Heart right ventricle (tissue), 16 donors: ENCODE measurements around the gene TBC1D22A. TPM values are rescaled to one million over a fixed set of nuclear protein-coding genes. Genes with fewer than 3 reads are reported as not detected.

ENCODE experiments used
- ATAC-seq, 8 donors: fragments of 200-7000 bp; cut with Tn5 transposase; one replicate each; pipeline ENCODE4 v1.9.1; 2020; ENCODE audit warnings: mild to moderate bottlenecking in 8 of 8, moderate library complexity in 8 of 8, moderate number of reproducible peaks in 1 of 8
- DNase-seq, 2 donors: peaks; one replicate each; pipeline ENCODE4 v3.0.0-alpha.2; 2020
- H3K27ac ChIP-seq, 10 donors: fragments of 200-600 bp; sonication (generic) in 2 of 10; one replicate each; pipeline versions ENCODE4 v1.5.0 to v1.8.0; 2020 to 2022; ENCODE audit warnings: mild to moderate bottlenecking in 3 of 10
- H3K27me3 ChIP-seq, 7 donors: fragments of 200-600 bp; one replicate each; pipeline ENCODE4 v1.8.0; 2021 to 2022; ENCODE audit warnings: mild to moderate bottlenecking in 2 of 7
- H3K36me3 ChIP-seq, 9 donors: fragments of 200-600 bp; sonication (generic) in 1 of 9; one replicate each; pipeline versions ENCODE4 v1.5.0 to v1.8.0; 2020 to 2022; ENCODE audit warnings: mild to moderate bottlenecking in 2 of 9
- H3K4me1 ChIP-seq, 9 donors: fragments of 200-600 bp; sonication (generic) in 1 of 9; one replicate each; pipeline versions ENCODE4 v1.5.0 to v1.8.0; 2020 to 2022; ENCODE audit warnings: mild to moderate bottlenecking in 4 of 9
- H3K4me3 ChIP-seq, 10 donors: fragments of 200-600 bp; sonication (generic) in 2 of 10; one replicate each; pipeline versions ENCODE4 v1.5.0 to v1.8.0; 2020 to 2022; ENCODE audit warnings: mild to moderate bottlenecking in 7 of 10, moderate library complexity in 2 of 10
- H3K9me3 ChIP-seq, 11 donors: fragments of 200-600 bp in 10 of 11; sonication (generic) in 2 of 11; one replicate each; pipeline versions ENCODE4 v1.5.0 to v1.8.0; 2013 to 2022; ENCODE audit warnings: mild to moderate bottlenecking in 2 of 11, control low read depth in 1 of 11, moderate library complexity in 1 of 11
- CTCF ChIP-seq, 9 donors: fragments of 200-600 bp; sonication (generic) in 2 of 9; IDR thresholded peaks; one replicate each; pipeline versions ENCODE4 v1.5.0 to v1.8.0; 2021 to 2022; ENCODE audit warnings: antibody characterized with exemption in 9 of 9, mild to moderate bottlenecking in 5 of 9, moderate library complexity in 1 of 9
- WGBS, 2 donors: extraction: QIAGEN DNeasy Blood & Tissue Kit; methylation state at CpG; one replicate each; pipeline ENCODE4 v1.1.7; 2013; ENCODE audit warnings: inconsistent platforms in 1 of 2; 5-methylcytosine and 5-hydroxymethylcytosine counted together
- intact Hi-C, 10 donors: fragments of 100-400 bp; cut with DNase I; formaldehyde crosslinking; loops; one replicate each; pipeline versions ENCODE4 v1.11.1 to v1.14.2; 2022
- polyA plus RNA-seq, 2 donors: library from polyadenylated mRNA; stranded (reverse); fragments of 200-250 nt; gene quantifications; one replicate each; pipeline ENCODE4 v1.2.3, GENCODE V29; 2013
- total RNA-seq, 10 donors: library from RNA; stranded (reverse); fragmentation: NEBNext Ultra II Directional in 3 of 10; extraction: Animal tissue kit (Norgen Biotek cat#: 25700) in 3 of 10; gene quantifications; one replicate each; pipeline versions ENCODE4 v1.2.1 to v1.2.4, GENCODE V29; 2021 to 2023
- donor health status: Arrhythmogenic right ventricular cardiomyopathy.
- donor health status: ischemic (EF 13 %, LVEDD 7.1; RV severe dilation, severe dysfunction).
- donor health status: healthy with polysubstance abuse.
- donor health status: DM: no; HTN: yes; CAD: no.
- donor health status: DM: no; HTN: no; CAD: no.
- donor health status: ischemic (EF 25% LVEDD 6.9; RV normal size, moderate dysfunction).
- donor health status: ischemic (EF 25% LVEDD 5.7; RV mildly dilated, moderate dysfunction).
- donor health status: healthy.
- donor health status: DM: yes; HTN: yes; CAD: no.
- donor health status: Ischemic cardiomyopathy.
- donor health status: ischemic (EF 35%, LVEDD 5.7; RV mildly dilated, moderate dysfunction).
- donor health status: nonischemic (EF 11% LVEDD 7.7; RV severe dilation, severe dysfunction).
- donor health status: DM: yes; HTN: yes; CAD: no.
- donor health status: PGD.
- donor health status: ischemic (EF 29% LVEDD 5.4; RV normal size, mild dysfunction).
- donor health status: nonischemic (EF 23%, LVEDD 6.1; RV moderate dilation, normal function).

TBC1D22A gene
- total and polyA plus RNA-seq, 12 donors, result 7.2 to 27.9 (median 17.9) TPM

DNA sequence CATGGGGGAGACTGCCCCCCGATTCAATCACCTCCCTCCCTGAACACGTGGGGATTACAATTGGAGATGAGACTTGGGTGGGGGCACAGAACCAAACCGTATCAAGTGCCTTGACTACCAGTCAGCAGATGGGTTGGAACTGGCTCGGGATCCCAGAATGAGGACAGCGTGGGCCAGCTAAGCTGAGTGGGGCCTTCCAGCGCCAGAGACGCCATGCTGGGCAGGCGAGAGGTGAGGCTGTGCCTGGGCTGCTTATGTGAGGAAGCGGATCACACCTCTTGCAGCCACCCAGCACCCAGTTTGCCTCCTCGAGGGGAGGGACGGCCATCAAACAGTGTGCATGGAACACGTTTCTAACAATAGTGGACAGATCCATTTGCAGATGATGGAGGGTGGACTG, 195.1 kb downstream of the TBC1D22A start:
- ATAC-seq, result no peak
- intact Hi-C loops, result no loop called here
- H3K27ac ChIP-seq, result no peak overlapping the region
- no peaks in the 10 kb centered on the region for H3K9me3 ChIP-seq
- 93 to 97% methylated on average over 12 of the region's 12 CpGs for WGBS, 2 donors
- H3K4me1 ChIP-seq, result no peaks in the 10 kb centered on the region
- H3K27me3 ChIP-seq, result no peaks in the 10 kb centered on the region
- DNase-seq, result no peak
- H3K36me3 ChIP-seq, result peaks cover 0 to 5% (median 0%) of the 10 kb centered on the region in 9 donors
- no peak overlapping the region for H3K4me3 ChIP-seq
- TF ChIP-seq CTCF (IDR thresholded peaks at IDR 0.05), result no peak

GRCh38 chr22:46958191-46958590, 195.7 kb downstream of the TBC1D22A start:
- DNase-seq, result no peak
- no peak for TF ChIP-seq CTCF (IDR thresholded peaks at IDR 0.05)
- no peaks in the 10 kb centered on the region for H3K27me3 ChIP-seq
- peaks cover 0 to 5% (median 0%) of the 10 kb centered on the region in 9 donors for H3K36me3 ChIP-seq
- no peaks in the 10 kb centered on the region for H3K9me3 ChIP-seq
- no peak overlapping the region for H3K27ac ChIP-seq
- no peak overlapping the region for H3K4me3 ChIP-seq
- H3K4me1 ChIP-seq, result no peaks in the 10 kb centered on the region
- intact Hi-C loops, result no loop called here
- WGBS, 2 donors, result 90 to 96% methylated on average over 10 of the region's 10 CpGs
- ATAC-seq, result no peak

DNA sequence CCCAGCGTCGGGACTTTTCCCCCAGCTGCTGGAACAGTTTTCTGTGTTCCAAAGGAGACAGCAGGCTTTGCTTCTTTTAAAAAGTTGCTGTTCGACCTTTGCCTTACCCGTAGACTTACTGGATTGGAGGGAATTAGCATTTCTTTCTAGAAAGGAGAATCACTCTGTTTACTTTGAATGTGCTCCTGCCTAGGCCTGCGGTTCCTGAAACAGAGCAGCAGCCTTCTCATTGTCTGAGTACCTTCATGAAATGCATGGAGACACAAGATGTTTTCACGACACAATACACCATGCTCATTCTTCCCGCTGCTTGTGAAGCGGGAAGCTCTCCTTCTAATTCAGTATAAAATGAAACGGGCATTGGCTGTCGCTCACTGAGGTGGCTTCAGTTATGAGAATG, 196.2 kb downstream of the TBC1D22A start:
- H3K36me3 ChIP-seq, result peaks cover 0 to 5% (median 0%) of the 10 kb centered on the region in 9 donors
- no peak overlapping the region for H3K4me3 ChIP-seq
- no peak for DNase-seq
- no peak for ATAC-seq
- no peaks in the 10 kb centered on the region for H3K4me1 ChIP-seq
- no peak overlapping the region for H3K27ac ChIP-seq
- H3K27me3 ChIP-seq, result no peaks in the 10 kb centered on the region
- TF ChIP-seq CTCF (IDR thresholded peaks at IDR 0.05), result no peak
- 95 to 96% methylated on average over 10 of the region's 10 CpGs for WGBS, 2 donors
- intact Hi-C loops, result no loop called here
- no peaks in the 10 kb centered on the region for H3K9me3 ChIP-seq

GRCh38 chr22:46959369-46959768, 196.9 kb downstream of the TBC1D22A start:
- no peaks in the 10 kb centered on the region for H3K27me3 ChIP-seq
- DNase-seq (no peak), ATAC-seq (no peak)
- no peaks in the 10 kb centered on the region for H3K9me3 ChIP-seq
- TF ChIP-seq CTCF (IDR thresholded peaks at IDR 0.05), result no peak
- H3K36me3 ChIP-seq, result peaks cover 0 to 5% (median 0%) of the 10 kb centered on the region in 9 donors
- intact Hi-C loops, result no loop called here
- 84 to 97% methylated on average over 13 of the region's 13 CpGs for WGBS, 2 donors
- H3K27ac ChIP-seq, result no peak overlapping the region
- no peaks in the 10 kb centered on the region for H3K4me1 ChIP-seq
- H3K4me3 ChIP-seq, result no peak overlapping the region
